Endothelial cell of umbilical vein (primary cell): ENCODE measurements around the gene TCF23. TPM values are rescaled to one million over a fixed set of nuclear protein-coding genes. Genes with fewer than 3 reads are reported as not detected.

Source experiments
- BruUV-seq: library from RNA; stranded (reverse); fragments of 400-500 nt; replicated peaks from 2 replicates; lab custom pipeline; 2021; lab: Mats Ljungman, UMichigan
- CTCF ChIA-PET: fragments of 300-600, 350-600 bp; sonication (Branson Sonifier 250); formaldehyde crosslinking; loops from one replicate; lab custom pipeline; 2021; ENCODE audit warnings: antibody characterized with exemption, inconsistent platforms; lab: Charles Lee
- POLR2A ChIA-PET: fragments of 300-600, 350-600 bp; sonication (Branson Sonifier 250); formaldehyde crosslinking; loops from one replicate; lab custom pipeline; 2021; ENCODE audit warnings: antibody characterized with exemption, inconsistent platforms; lab: Charles Lee
- DNase-seq: peaks from one replicate; pipeline ENCODE4 v3.0.0-alpha.2; 2011; ENCODE audit warnings: low read depth, low spot score
- FAIRE-seq: peaks from 2 replicates; lab custom pipeline; 2011; peaks lifted over from hg19 to GRCh38; lab: Jason Lieb, UNC
- H2AFZ ChIP-seq: 2 replicates; pipeline ENCODE4 v1.6.0; 2012; ENCODE audit warnings: low read depth, low read length, control low read depth, inconsistent platforms
- H3K27ac ChIP-seq: 2 replicates; pipeline ENCODE4 v1.5.1; 2011; ENCODE audit warnings: low read depth, mild to moderate bottlenecking, control low read depth, low read length, moderate library complexity; ENCODE audit not compliant: insufficient read depth
- H3K27me3 ChIP-seq, 2 experiments: 2 replicates each; pipeline versions ENCODE4 v1.6.0 to v1.6.1; 2011; ENCODE audit warnings: low read length in 2 of 2, mixed read lengths in 1 of 2; ENCODE audit not compliant: control insufficient read depth in 2 of 2, insufficient read depth in 2 of 2
- H3K36me3 ChIP-seq, 2 experiments: 2 replicates in 1 of 2; 3 replicates in 1 of 2; pipeline ENCODE4 v1.5.1; 2011; ENCODE audit warnings: low read length in 2 of 2, mild to moderate bottlenecking in 1 of 2, moderate library complexity in 1 of 2; ENCODE audit not compliant: control insufficient read depth in 2 of 2, insufficient read depth in 2 of 2; ENCODE audit errors: extremely low read depth in 1 of 2
- H3K4me1 ChIP-seq: 3 replicates; pipeline ENCODE4 v1.5.1; 2011; ENCODE audit warnings: mild to moderate bottlenecking, low read length; ENCODE audit not compliant: control insufficient read depth, insufficient read depth; ENCODE audit errors: extremely low read depth
- H3K4me2 ChIP-seq: 2 replicates; pipeline ENCODE4 v1.6.1; 2011; ENCODE audit warnings: low read length, control low read depth, mixed read lengths; ENCODE audit not compliant: insufficient read depth
- H3K4me3 ChIP-seq, 3 experiments: fragments of 200-600 bp in 1 of 3; sonication (generic), shearing (Covaris generic) in 1 of 3; replicated peaks in 1 of 3; 2 replicates each; pipeline ENCODE4 v1.5.1; 2011 to 2016; ENCODE audit warnings: control low read depth in 3 of 3, low read length in 3 of 3, mild to moderate bottlenecking in 2 of 3, inconsistent platforms in 1 of 3, low read depth in 1 of 3, moderate library complexity in 1 of 3; ENCODE audit not compliant: insufficient read depth in 1 of 3
- H3K79me2 ChIP-seq: 2 replicates; pipeline ENCODE4 v1.6.0; 2012; ENCODE audit warnings: low read length, inconsistent platforms; ENCODE audit not compliant: control insufficient read depth, insufficient read depth
- H3K9ac ChIP-seq: replicated peaks from 2 replicates; pipeline ENCODE3; 2011; ENCODE audit warnings: low read length, control low read depth; ENCODE audit not compliant: insufficient read depth; ENCODE audit errors: extremely low read depth
- H3K9me1 ChIP-seq: replicated peaks from 3 replicates; pipeline ENCODE4 v1.6.0; 2011; ENCODE audit warnings: mild to moderate bottlenecking, low read length; ENCODE audit not compliant: control insufficient read depth, insufficient read depth; ENCODE audit errors: extremely low read depth
- H3K9me3 ChIP-seq: replicated peaks from 2 replicates; pipeline ENCODE4 v1.5.1; 2012; ENCODE audit warnings: low read length, inconsistent platforms; ENCODE audit not compliant: control insufficient read depth, insufficient read depth
- H4K20me1 ChIP-seq: replicated peaks from 2 replicates; pipeline ENCODE3; 2011; ENCODE audit warnings: mild to moderate bottlenecking, low read length; ENCODE audit not compliant: control insufficient read depth, insufficient read depth; ENCODE audit errors: extremely low read depth
- EZH2 ChIP-seq: IDR thresholded peaks from 2 replicates; pipeline ENCODE4 v1.6.1; 2012; ENCODE audit warnings: borderline replicate concordance, low read depth, mild to moderate bottlenecking, moderate library complexity, low read length, inconsistent platforms; ENCODE audit not compliant: severe bottlenecking
- FOS ChIP-seq: IDR thresholded peaks from 2 replicates; pipeline ENCODE4 v1.6.1; 2011; ENCODE audit warnings: mild to moderate bottlenecking, low read length, moderate library complexity, borderline replicate concordance; ENCODE audit not compliant: insufficient read depth
- GATA2 ChIP-seq: IDR thresholded peaks from 2 replicates; pipeline ENCODE4 v1.7.0; 2011; ENCODE audit warnings: low read depth, mild to moderate bottlenecking, moderate library complexity, mixed read lengths, low read length; ENCODE audit not compliant: insufficient read length, insufficient read depth
- JUN ChIP-seq: IDR thresholded peaks from 2 replicates; pipeline ENCODE4 v1.6.1; 2011; ENCODE audit warnings: borderline replicate concordance, low read depth; ENCODE audit not compliant: insufficient read length, insufficient read depth
- MAX ChIP-seq: IDR thresholded peaks from 2 replicates; pipeline ENCODE4 v1.6.1; 2011; ENCODE audit not compliant: insufficient read depth, insufficient read length
- MYC ChIP-seq: IDR thresholded peaks from one replicate; pipeline ENCODE4 v1.6.1; 2011; ENCODE audit warnings: mild to moderate bottlenecking, low read depth, low read length
- POLR2A ChIP-seq: IDR thresholded peaks from 2 replicates; pipeline ENCODE4 v1.6.1; 2012; ENCODE audit warnings: low read depth, mild to moderate bottlenecking, control low read depth, low read length
- POLR2AphosphoS5 ChIP-seq: IDR thresholded peaks from 2 replicates; pipeline ENCODE4 v1.6.1; 2012; ENCODE audit warnings: low read depth, mild to moderate bottlenecking, control low read depth, low read length, moderate library complexity; ENCODE audit not compliant: insufficient read depth
- dilution Hi-C: fragments of 300-500 bp; cut with MboI; formaldehyde crosslinking; loops from one replicate; pipeline ENCODE4 v1.15.0; 2019; ENCODE audit warnings: low sequenced_read_pairs; ENCODE audit not compliant: extremely low pct_ligation_motif_present
- intact Hi-C: fragments of 100-400 bp; cut with micrococcal nuclease; formaldehyde crosslinking; loops from one replicate; pipeline ENCODE4 v1.10.0; 2022
- polyA plus RNA-seq, 4 experiments: library from polyadenylated mRNA; depleted of rRNA in 3 of 4; stranded (reverse) in 3 of 4; unstranded in 1 of 4; fragments of >200 nt; gene quantifications; 2 replicates each; pipeline versions ENCODE4 v1.2.1 to v1.2.3, GENCODE V29; 2011 to 2012; ENCODE audit warnings: missing spikeins in 1 of 4
- total RNA-seq: library from RNA; stranded (reverse); gene quantifications from 2 replicates; pipeline ENCODE4 v1.2.3, GENCODE V29; 2021
- TF ChIP-seq, protein P1 (sequence below), 2 donors: IDR thresholded peaks; 1 replicate in 1 of 2; 2 replicates in 1 of 2; pipeline ENCODE4 v1.5.1; 2011; ENCODE audit warnings: low read length in 2 of 2, mild to moderate bottlenecking in 2 of 2, moderate library complexity in 2 of 2, control low read depth in 1 of 2, inconsistent platforms in 1 of 2, low read depth in 1 of 2; ENCODE audit not compliant: insufficient read depth in 1 of 2; ENCODE audit errors: extremely low read depth in 1 of 2

TCF23 gene
- total and polyA plus RNA-seq, 2 donors (not counting 3 experiments of a cell fraction or from before 2014, with no cell fraction given): not detected

- H3K27ac ChIP-seq: no peak overlapping the region
- no TSS peak for BruUV-seq
- no peak overlapping the region for H2AFZ ChIP-seq
- dilution Hi-C loops: no loop called here
- POLR2A ChIA-PET: no interaction called here
- intact Hi-C loops: no loop called here
- no peaks in the 10 kb centered on the region for H4K20me1 ChIP-seq
- H3K4me3 ChIP-seq: no peak overlapping the region
- H3K36me3 ChIP-seq: no peaks in the 10 kb centered on the region
- TF ChIP-seq EZH2: no peak
- TF ChIP-seq FOS: no peak
- no peak for TF ChIP-seq MAX
- no peak for TF ChIP-seq MYC
- TF ChIP-seq POLR2AphosphoS5: no peak
- TF ChIP-seq, protein P1, sequence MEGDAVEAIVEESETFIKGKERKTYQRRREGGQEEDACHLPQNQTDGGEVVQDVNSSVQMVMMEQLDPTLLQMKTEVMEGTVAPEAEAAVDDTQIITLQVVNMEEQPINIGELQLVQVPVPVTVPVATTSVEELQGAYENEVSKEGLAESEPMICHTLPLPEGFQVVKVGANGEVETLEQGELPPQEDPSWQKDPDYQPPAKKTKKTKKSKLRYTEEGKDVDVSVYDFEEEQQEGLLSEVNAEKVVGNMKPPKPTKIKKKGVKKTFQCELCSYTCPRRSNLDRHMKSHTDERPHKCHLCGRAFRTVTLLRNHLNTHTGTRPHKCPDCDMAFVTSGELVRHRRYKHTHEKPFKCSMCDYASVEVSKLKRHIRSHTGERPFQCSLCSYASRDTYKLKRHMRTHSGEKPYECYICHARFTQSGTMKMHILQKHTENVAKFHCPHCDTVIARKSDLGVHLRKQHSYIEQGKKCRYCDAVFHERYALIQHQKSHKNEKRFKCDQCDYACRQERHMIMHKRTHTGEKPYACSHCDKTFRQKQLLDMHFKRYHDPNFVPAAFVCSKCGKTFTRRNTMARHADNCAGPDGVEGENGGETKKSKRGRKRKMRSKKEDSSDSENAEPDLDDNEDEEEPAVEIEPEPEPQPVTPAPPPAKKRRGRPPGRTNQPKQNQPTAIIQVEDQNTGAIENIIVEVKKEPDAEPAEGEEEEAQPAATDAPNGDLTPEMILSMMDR (IDR thresholded peaks at IDR 0.05; ENCODE audit: extremely low read depth in 1 of 2, insufficient read depth in 1 of 2, low read depth in 1 of 2, low read length in 2 of 2): no peak
- no peak for TF ChIP-seq JUN
- TF ChIP-seq GATA2: no peak
- TF ChIP-seq POLR2A: no peak
- FAIRE-seq (no peak), DNase-seq (no peak)
- H3K4me1 ChIP-seq: no peaks in the 10 kb centered on the region
- no peaks in the 10 kb centered on the region for H3K9me1 ChIP-seq
- H3K4me2 ChIP-seq: no peak overlapping the region
- no peak overlapping the region for H3K9ac ChIP-seq
- peaks cover 17 to 20% of the 10 kb centered on the region in 2 experiments for H3K27me3 ChIP-seq
- CTCF ChIA-PET: interaction anchor here (1.7 to 2.8 kb wide), 2 partner anchors 9 to 13 kb away, joined by 8 to 17 read pairs; no protein-coding TSS in a partner anchor
- H3K79me2 ChIP-seq: no peaks in the 10 kb centered on the region
- H3K9me3 ChIP-seq: no peaks in the 10 kb centered on the region
Measured at GRCh38 chr2:27182346-27182745, 33.5 kb downstream of the TCF23 start.
